T-helper 2 cell treated with Interferon-gamma antibody and Interleukin-4, amounts not matched to agents 100 ng/mL and 5 ng/mL, for 36 hours (primary cell): ENCODE data around the gene SLC25A14. TPM values are rescaled to one million over a fixed set of nuclear protein-coding genes. Genes with fewer than 3 reads are reported as not detected.
"Not testable (repeated sequence)": the region's sequence is repeated elsewhere in the genome, so short reads cannot be mapped to it uniquely, and the experiment has no call there.

Experiments used
- intact Hi-C: fragments of 100-400 bp; cut with micrococcal nuclease; formaldehyde crosslinking; loops from one replicate; pipeline ENCODE4 v1.15.1; 2023
- total RNA-seq: library from RNA; stranded (reverse); gene quantifications from 2 replicates; pipeline ENCODE4 v1.2.3, GENCODE V29; 2022

The SLC25A14 gene
- total RNA-seq, result 12.2 and 13.2 TPM in 2 replicates

- intact Hi-C loops, result loop anchor here (1.0 to 10.0 kb wide), 5 partner anchors 62 to 564 kb away; partner anchors contain the start of genes ENOX2, RAB33A, RBMX2 and ZNF280C
Measured at GRCh38 chrX:130339408-130340222, at the start of gene SLC25A14. TSS of gene SLC25A14 (plus strand) at chrX:130339919. CDS start at chrX:130340279, 360 bp downstream.

DNA sequence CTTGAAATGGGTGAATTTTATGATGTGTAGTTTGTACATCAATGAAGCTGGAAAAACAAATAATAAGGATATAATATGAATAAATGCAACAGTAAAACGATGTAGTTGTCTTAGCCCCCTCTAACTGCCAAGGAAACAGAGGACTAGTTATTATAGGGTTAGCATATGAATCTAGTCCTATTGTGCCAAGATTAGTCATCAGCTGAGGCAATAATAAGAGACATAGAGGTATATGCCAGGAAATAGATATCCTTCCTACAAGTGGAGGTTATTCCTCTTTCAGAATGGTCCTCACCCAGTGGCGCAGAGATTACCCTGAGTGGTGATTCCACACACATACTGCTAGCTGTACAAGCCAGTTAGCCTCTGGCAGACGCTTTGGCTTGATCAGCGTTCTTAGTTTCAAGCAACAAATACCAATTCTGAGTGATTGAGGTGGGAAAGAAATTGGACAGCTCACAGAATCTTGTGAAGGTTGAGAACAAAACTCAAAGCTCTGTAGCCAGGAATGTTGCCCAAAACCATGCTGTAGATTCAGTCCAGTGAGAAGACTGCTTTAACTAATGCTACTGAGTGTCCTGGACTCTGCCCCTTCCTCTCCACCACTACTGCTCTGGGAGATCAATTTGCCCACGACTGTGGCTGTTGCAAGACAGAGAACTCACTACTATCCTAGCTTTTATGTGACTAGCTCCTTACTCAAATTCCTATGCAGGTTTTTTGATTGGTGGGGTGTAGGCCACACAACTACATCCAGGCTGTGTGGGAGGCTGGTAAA lies 44.0 kb upstream of the SLC25A14 start:
- intact Hi-C loops, result no loop called here

- intact Hi-C loops, result no loop called here
Measured at GRCh38 chrX:130296297-130296678, 43.4 kb upstream of the SLC25A14 start.

DNA sequence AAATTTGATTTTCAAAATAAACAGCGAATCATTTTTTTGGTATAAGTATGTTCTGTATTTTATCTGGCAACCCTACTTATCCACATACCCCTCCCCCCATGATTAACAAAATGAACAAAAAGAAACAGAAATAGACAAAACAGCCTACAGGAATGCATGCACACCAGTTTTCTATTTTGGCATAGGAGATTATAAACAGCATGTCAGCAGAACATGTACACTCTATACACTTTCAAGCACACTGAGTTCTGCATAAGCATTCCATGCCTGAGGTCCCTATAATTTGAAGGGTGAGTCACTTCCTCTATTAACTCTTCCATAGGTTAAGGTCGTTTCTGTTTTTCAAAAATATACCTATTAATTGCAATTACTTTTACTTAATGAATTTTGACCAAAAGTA lies 43.0 kb upstream of the SLC25A14 start:
- intact Hi-C loops, result no loop called here

DNA sequence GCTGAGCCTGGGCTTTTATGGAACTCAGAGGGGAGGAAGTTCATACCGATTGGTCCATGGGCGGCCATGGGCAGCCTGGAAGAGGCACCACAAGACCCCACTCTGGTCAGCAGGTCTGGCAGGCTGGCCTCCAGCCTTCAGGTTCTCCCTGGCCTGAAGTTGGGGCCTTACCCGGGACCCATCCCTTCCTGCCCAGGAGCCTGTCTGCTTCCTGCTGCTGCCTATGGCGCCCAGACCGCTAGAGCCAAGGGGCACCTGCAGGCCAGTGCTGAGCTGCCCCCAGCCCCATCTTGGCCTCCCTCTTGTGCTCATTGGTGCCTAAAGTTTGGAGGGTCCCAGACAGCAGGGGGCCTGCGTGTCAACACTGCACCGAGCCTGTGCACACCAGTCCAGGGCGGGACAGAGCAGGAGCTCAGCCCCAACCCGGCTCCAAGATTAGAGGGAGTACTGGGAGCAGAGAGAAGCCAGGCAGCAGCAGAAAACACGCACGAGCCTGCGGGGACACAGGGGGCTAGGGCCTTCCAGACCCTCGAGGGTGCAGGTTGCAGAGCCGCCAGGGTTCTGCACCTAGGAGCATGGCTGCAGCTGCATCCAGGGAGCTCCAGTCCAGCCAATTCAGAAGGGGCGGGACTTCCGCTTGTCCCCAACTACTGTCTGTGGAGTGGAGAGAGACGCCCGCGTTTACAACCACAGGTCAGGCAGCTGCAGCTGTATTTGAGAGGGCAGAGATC lies 40.3 kb upstream of the SLC25A14 start:
- intact Hi-C loops, result no loop called here

DNA sequence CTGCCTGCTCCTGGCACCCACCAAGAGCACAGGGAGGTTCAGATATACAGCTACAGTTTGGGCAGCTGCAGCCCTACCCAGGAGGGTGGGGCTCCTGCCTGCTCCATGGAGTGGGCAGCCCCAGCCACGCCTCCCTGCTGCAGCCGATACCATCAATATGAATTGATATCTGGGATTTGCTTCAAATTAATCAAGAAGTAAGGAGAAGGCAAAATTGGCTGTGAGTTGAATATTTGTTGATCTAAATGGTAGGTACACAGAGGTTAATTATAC lies 39.8 kb upstream of the SLC25A14 start:
- intact Hi-C loops, result no loop called here

- intact Hi-C loops, result no loop called here
Measured at GRCh38 chrX:130301405-130301804, 38.3 kb upstream of the SLC25A14 start.

DNA sequence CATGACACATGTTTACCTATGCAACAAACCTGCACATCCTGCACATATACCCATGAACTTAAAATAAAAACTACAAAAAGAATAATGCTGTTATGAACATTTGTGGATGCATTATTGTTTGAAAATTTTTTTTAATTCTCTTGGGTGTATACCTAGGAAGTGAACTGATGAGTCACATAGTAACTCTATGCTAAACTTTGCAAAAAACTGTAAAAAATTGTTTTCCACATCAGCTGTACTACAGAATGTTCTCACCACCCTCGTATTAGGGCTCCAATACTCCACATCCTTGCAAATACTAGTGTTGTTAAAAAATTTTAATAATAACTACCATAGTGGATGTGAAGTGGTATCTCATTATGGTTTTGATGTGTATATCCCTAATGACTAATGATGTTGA lies 37.7 kb upstream of the SLC25A14 start:
- intact Hi-C loops, result no loop called here

DNA sequence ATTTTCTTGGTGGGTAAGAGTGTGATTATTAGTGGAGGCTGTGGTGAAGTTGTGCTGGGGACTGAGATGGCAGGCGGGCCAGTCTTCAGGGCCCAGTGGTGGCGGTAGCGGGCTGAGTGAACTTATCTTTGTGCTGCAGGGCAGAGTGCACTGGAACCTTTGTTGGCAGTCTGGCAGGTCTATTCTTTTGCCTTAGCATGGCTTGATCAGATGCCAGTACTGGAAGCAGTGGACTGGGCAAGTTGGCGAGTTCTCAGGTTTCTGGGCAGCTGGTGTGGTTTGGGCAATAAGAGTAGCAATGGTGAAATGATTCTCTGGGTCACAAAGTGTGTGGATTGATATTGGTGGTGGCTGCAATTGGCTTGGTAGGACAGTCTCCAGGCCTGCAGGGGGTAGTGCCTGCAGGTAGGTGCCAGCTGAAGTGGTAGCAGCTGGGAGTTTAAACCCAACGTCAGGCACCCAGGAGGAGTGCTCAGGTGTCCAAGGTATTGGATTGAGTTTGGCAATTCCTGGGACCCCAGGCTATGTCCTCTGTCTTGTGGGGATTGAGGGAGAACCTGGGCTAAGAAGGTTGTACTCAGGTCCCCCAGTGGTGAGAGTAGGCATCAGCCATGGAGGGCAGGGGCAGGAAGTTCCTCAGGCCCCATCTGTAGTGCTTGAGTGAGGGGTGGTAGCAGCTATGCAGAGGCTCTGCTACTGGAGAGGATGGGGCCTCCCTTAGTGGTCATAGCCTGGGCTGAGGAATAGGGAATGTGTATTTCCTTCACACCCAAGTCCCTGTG lies 34.9 kb upstream of the SLC25A14 start:
- intact Hi-C loops, result no loop called here

DNA sequence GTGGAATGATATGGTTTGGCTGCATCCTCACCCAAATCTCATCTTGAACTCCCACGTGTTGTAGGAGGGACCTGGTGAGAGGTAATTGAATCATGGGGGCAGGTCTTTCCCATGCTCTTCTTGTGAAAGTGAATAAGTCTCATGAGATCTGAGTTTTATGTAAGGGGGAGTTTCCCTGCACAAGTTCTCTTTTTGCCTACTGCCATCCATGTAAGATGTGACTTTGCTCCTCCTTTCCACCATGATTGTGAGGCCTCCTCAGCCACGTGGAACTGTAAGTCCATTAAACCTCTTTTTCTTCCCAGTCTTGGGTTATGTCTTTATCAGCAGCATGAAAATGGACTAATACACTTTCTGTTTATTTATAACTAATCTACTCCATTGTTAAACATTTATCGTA lies 19.8 kb upstream of the SLC25A14 start:
- intact Hi-C loops, result not testable (repeated sequence)

DNA sequence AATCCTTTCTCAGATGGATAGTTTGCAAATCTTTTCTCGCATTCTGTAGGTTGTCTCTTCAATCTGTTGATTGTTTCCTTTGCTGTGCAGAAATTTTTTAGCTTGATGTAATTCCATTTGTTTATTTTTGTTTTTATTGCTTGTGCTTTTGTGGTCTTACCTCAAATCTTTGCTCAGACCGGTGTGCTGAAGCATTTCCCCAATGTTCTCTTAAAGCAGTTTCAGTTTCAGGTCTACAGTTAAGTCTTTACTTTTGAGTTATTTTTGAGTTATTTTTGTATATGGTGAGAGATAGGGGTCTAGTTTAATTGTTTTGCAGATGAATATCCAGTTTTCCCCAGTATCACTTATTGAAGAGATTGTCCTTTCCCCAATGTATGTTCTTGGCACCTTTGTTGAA lies 18.2 kb upstream of the SLC25A14 start:
- intact Hi-C loops, result no loop called here

GRCh38 chrX:130330146-130330545 lies 9.6 kb upstream of the SLC25A14 start:
- intact Hi-C loops, result loop anchor here (2.0 to 10.0 kb wide), 2 partner anchors 245 to 587 kb away; no protein-coding TSS in a partner anchor

DNA sequence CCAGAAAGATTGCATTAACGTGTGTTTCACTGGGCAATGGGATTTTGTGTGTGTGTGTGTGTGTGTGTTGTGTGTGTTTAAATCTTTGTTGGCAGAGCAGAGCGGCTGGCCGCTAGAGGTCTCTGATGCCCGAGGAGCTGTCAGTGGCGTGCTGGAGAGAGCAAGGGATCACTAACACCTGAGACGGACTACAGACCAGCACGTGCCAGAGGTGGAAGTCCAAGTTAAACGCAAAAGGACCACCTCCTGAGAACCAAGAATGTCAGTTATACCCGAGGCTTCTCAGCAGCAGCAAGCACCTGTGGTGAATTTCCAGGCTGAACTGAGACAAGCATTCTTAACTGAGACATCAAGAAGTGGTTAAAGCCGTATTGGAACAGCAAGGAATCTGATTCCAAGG lies 9.0 kb upstream of the SLC25A14 start:
- intact Hi-C loops, result loop anchor here (2.0 to 10.0 kb wide), 2 partner anchors 246 to 586 kb away; no protein-coding TSS in a partner anchor

- intact Hi-C loops, result loop anchor here (5.0 to 10.0 kb wide), 2 partner anchors 164 to 252 kb away; partner anchors contain the start of gene RAB33A
Measured at GRCh38 chrX:130336531-130336930, 3.2 kb upstream of the SLC25A14 start.

DNA sequence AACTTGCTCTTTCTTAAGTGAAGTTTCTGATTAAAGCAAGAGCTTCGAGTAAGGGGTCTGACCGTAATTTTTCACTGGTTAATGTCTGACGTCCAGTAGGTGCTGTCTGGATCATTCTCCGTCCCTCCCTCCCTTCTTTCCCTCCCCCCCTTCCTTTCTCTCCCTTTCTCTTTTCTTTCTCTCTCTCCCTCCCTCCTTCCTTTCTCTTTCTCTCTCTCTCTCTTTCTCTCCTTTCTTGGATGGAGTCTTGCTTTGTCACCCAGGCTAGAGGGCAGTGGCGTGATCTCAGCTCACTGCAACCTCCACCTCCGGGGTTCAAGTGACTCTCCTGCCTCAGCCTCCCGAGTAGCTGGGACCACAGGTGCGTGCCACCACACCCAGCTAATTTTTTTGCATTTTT lies 850 bp upstream of the SLC25A14 start:
- intact Hi-C loops, result loop anchor here (1.0 to 10.0 kb wide), 5 partner anchors 62 to 564 kb away; partner anchors contain the start of genes ENOX2, RAB33A, RBMX2 and ZNF280C

DNA sequence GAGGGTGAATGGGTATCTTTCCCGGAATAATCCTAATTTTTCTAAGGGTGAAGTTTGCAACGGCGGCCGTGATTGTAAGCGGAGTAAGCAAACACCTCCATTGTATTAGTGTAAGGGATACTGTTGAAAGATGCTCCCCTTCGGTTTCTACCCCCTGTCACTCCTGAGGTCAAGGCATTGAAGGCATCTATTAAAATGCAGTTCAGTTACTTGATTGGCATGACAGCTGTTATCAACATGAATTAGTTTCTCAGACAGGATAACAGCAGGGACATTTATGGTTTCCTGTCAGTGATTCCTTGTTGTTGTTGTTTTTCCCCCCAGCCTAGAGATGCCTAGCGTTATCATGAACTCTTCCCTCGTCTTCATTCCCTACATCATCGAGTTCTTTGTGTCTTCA lies 552 bp downstream of the SLC25A14 start:
- intact Hi-C loops, result no loop called here

DNA sequence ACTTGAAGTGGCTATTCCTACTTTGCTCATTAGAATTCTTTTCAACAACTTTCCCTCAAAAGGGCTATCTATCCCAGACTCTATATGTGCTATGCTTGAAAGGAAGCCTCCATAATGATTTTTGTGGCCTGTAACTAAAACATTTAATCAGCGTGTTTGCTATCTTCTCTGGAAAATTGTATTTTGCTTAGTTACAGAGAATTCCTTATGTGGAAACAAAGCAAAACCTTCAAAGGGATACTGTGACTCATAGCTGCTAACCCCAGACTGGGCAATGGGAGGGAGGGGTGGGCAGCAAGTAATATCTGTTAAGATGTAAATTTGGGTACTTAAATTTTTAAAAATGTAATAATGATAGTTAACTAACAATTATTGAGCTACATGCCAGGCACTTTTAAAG lies 3.7 kb downstream of the SLC25A14 start:
- intact Hi-C loops, result no loop called here

DNA sequence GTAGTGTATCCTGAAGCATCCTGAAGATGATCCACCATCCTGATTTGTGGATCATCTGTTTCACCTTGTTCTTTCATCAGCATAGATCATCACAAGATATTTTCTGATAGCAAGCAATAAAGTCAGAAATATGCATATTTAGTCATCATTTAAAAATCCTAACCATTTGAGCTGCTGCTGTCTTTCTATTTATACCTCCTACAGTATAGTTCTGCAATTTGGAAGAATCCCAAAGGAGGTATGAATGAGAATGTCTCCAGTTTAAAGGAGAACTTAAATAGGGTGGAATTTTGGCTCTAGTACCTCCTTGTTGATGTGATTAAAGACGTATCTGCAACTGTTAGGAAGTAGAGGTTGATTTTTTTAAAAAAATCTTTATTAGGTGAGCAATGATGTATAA lies 7.6 kb downstream of the SLC25A14 start:
- intact Hi-C loops, result no loop called here

DNA sequence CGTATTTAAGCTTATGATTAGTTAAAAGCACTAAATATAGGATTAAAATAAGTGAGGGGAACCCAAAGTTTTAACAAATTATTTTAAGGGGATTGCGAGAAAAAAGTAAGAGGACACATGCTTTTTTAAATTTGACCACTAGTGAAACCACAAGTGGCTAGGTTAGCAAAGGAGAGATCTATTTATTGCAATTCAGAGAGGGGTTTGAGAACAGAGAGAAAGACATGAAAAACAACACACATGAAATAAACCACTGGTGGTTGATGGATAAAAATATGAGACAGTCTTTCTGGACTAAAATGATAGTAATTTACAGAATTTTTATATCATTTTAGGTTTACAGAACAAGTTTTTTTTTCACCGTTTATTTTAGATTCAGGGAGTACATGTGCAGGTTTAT lies 11.8 kb downstream of the SLC25A14 start:
- intact Hi-C loops, result no loop called here

- intact Hi-C loops, result not testable (repeated sequence)
Measured at GRCh38 chrX:130352050-130352449, 12.3 kb downstream of the SLC25A14 start.

GRCh38 chrX:130376077-130376476 lies 36.4 kb downstream of the SLC25A14 start:
- intact Hi-C loops, result no loop called here
